Prostate gland (tissue), 2 donors: ENCODE data around the gene OCLN.

ENCODE experiments used
- POLR2A ChIP-seq: fragments of 450-650 bp; IDR thresholded peaks from one replicate; pipeline ENCODE4 v1.6.1; 2016; ENCODE audit warnings: antibody characterized with exemption, mild to moderate bottlenecking
- POLR2AphosphoS5 ChIP-seq: sonication (generic); formaldehyde crosslinking; IDR thresholded peaks from one replicate; pipeline ENCODE4 v1.6.1; 2017; ENCODE audit warnings: antibody characterized with exemption
- TF ChIP-seq, protein P1 (sequence below), 4 experiments: fragments of 200-600 bp in 2 of 4; fragments of 450-650 bp in 2 of 4; sonication (generic) in 2 of 4; IDR thresholded peaks; 1 replicate in 3 of 4; 2 replicates in 1 of 4; pipeline ENCODE4 v1.5.1; 2016 to 2019; ENCODE audit warnings: antibody characterized with exemption in 4 of 4, mild to moderate bottlenecking in 2 of 4, moderate library complexity in 2 of 4

DNA sequence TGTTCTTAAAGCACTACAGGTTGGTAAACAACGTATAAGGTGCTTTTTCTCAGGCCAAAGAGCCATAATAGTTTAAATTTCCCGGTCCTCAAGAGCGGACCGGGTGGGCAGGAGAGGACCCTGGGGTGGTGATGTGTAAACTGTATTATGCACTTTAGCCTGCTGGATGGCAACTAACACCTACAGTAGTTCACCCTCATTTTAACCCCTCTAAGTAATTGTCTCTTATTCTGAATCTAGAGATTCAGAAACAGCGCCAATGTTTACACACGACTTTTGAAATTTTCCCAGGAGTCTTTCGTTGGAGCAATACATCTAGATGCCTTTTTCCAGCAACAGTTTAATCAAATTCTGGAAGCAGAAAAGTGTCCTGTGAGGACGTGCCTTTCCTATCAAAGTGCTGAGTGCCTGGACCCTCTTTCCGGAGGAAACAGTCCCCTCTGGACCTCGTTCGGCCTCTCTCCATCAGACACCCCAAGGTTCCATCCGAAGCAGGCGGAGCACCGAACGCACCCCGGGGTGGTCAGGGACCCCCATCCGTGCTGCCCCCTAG, 676 bp upstream of the OCLN start:
- TF ChIP-seq POLR2A (no peak), POLR2AphosphoS5 (no peak)
- TF ChIP-seq, protein P1, sequence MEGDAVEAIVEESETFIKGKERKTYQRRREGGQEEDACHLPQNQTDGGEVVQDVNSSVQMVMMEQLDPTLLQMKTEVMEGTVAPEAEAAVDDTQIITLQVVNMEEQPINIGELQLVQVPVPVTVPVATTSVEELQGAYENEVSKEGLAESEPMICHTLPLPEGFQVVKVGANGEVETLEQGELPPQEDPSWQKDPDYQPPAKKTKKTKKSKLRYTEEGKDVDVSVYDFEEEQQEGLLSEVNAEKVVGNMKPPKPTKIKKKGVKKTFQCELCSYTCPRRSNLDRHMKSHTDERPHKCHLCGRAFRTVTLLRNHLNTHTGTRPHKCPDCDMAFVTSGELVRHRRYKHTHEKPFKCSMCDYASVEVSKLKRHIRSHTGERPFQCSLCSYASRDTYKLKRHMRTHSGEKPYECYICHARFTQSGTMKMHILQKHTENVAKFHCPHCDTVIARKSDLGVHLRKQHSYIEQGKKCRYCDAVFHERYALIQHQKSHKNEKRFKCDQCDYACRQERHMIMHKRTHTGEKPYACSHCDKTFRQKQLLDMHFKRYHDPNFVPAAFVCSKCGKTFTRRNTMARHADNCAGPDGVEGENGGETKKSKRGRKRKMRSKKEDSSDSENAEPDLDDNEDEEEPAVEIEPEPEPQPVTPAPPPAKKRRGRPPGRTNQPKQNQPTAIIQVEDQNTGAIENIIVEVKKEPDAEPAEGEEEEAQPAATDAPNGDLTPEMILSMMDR (IDR thresholded peaks at IDR 0.05): no peak
